H1 (cell line): ENCODE results near the gene CEP104. TPM values are rescaled to one million over a fixed set of nuclear protein-coding genes. Genes with fewer than 3 reads are reported as not detected.

Experiments used
- CTCF ChIA-PET: fragments of 300-600 bp; sonication (Branson Sonifier 250); formaldehyde crosslinking; loops from one replicate; lab custom pipeline; 2021; ENCODE audit not compliant: partially characterized antibody; lab: Charles Lee
- POLR2A ChIA-PET: fragments of 300-600 bp; sonication (Branson Sonifier 250); formaldehyde crosslinking; loops from one replicate; lab custom pipeline; 2021; ENCODE audit warnings: inconsistent platforms; ENCODE audit not compliant: partially characterized antibody; lab: Charles Lee
- DNase-seq, 2 experiments: peaks; one replicate each; pipeline versions ENCODE4 v3.0.0 to v3.0.0-alpha.2; 2010 to 2022; ENCODE audit warnings: low spot score in 2 of 2, low read depth in 1 of 2, mixed read lengths in 1 of 2
- FAIRE-seq: peaks from 2 replicates; lab custom pipeline; 2011; peaks lifted over from hg19 to GRCh38; lab: Jason Lieb, UNC
- H2AFZ ChIP-seq: 2 replicates; pipeline ENCODE4 v1.8.1; 2012; ENCODE audit warnings: low read length, inconsistent platforms
- H2AK5ac ChIP-seq: 2 replicates; pipeline ENCODE4 v1.6.1; 2013; ENCODE audit warnings: low read depth, low read length
- H2BK120ac ChIP-seq: replicated peaks from 2 replicates; pipeline ENCODE3; 2013; ENCODE audit warnings: low read depth, low read length, inconsistent platforms
- H2BK12ac ChIP-seq: 2 replicates; pipeline ENCODE4 v1.6.1; 2013; ENCODE audit warnings: low read depth, low read length
- H2BK15ac ChIP-seq: 2 replicates; pipeline ENCODE4 v1.6.1; 2013; ENCODE audit warnings: low read length
- H2BK20ac ChIP-seq: 2 replicates; pipeline ENCODE4 v1.6.1; 2013; ENCODE audit warnings: low read length
- H2BK5ac ChIP-seq: 2 replicates; pipeline ENCODE4 v1.6.1; 2013; ENCODE audit warnings: low read depth, low read length
- H3K14ac ChIP-seq: 2 replicates; pipeline ENCODE4 v1.6.1; 2013; ENCODE audit warnings: inconsistent platforms; ENCODE audit not compliant: insufficient read length
- H3K18ac ChIP-seq: 2 replicates; pipeline ENCODE4 v1.6.1; 2013; ENCODE audit warnings: low read length; ENCODE audit errors: extremely low read depth
- H3K23ac ChIP-seq: 2 replicates; pipeline ENCODE4 v1.6.1; 2013; ENCODE audit warnings: inconsistent platforms; ENCODE audit not compliant: insufficient read length
- H3K23me2 ChIP-seq: 2 replicates; pipeline ENCODE4 v1.6.1; 2013; ENCODE audit warnings: low read depth, low read length
- H3K27ac ChIP-seq: 2 replicates; pipeline ENCODE4 v1.6.1; 2011; ENCODE audit warnings: low read depth, low read length, inconsistent platforms
- H3K27me3 ChIP-seq, 4 experiments: replicated peaks in 1 of 4; 1 replicate in 1 of 4; 2 replicates in 3 of 4; pipeline versions ENCODE4 v1.6.1 to v1.8.1; 2011 to 2013; ENCODE audit warnings: low read length in 3 of 4, mild to moderate bottlenecking in 3 of 4, inconsistent platforms in 2 of 4, mixed read lengths in 2 of 4, moderate library complexity in 1 of 4; ENCODE audit not compliant: control insufficient read depth in 3 of 4, insufficient read depth in 3 of 4; ENCODE audit errors: extremely low read depth in 1 of 4
- H3K36me3 ChIP-seq, 4 experiments: 2 replicates each; pipeline versions ENCODE4 v1.6.1 to v1.8.1; 2011 to 2013; ENCODE audit warnings: mild to moderate bottlenecking in 4 of 4, low read length in 3 of 4, moderate library complexity in 2 of 4, control low read depth in 1 of 4, inconsistent platforms in 1 of 4; ENCODE audit not compliant: insufficient read depth in 4 of 4, control insufficient read depth in 2 of 4
- H3K4ac ChIP-seq: replicated peaks from 2 replicates; pipeline ENCODE3; 2013; ENCODE audit warnings: low read length, low read depth, mixed read lengths, inconsistent platforms; ENCODE audit not compliant: insufficient read length
- H3K4me1 ChIP-seq, 4 experiments: replicated peaks in 1 of 4; 1 replicate in 1 of 4; 2 replicates in 3 of 4; pipeline versions ENCODE4 v1.6.1 to v1.8.1; 2011 to 2013; ENCODE audit warnings: low read length in 3 of 4, inconsistent platforms in 2 of 4, mixed read lengths in 1 of 4; ENCODE audit not compliant: insufficient read depth in 4 of 4, control insufficient read depth in 3 of 4
- H3K4me2 ChIP-seq, 2 experiments: 2 replicates each; pipeline versions ENCODE4 v1.6.1 to v1.8.1; 2011 to 2013; ENCODE audit warnings: low read depth in 2 of 2, low read length in 2 of 2, control low read depth in 1 of 2, inconsistent platforms in 1 of 2, mild to moderate bottlenecking in 1 of 2; ENCODE audit not compliant: insufficient read depth in 1 of 2
- H3K4me3 ChIP-seq, 4 experiments: fragments of 200-600, 300-600 bp in 1 of 4; sonication (generic), shearing (Covaris generic), sonication (Bioruptor Twin) in 1 of 4; 2 replicates each; pipeline versions ENCODE4 v1.5.1 to v1.8.1; 2011 to 2016; ENCODE audit warnings: low read length in 4 of 4, low read depth in 3 of 4, control low read depth in 2 of 4, inconsistent platforms in 2 of 4, mild to moderate bottlenecking in 2 of 4, mixed read lengths in 1 of 4, moderate library complexity in 1 of 4; ENCODE audit not compliant: insufficient read depth in 2 of 4; ENCODE audit errors: extremely low read depth in 1 of 4
- H3K56ac ChIP-seq: replicated peaks from 2 replicates; pipeline ENCODE3; 2013; ENCODE audit warnings: low read depth, mild to moderate bottlenecking, mixed read lengths, low read length, inconsistent platforms; ENCODE audit not compliant: insufficient read length
- H3K79me1 ChIP-seq: 2 replicates; pipeline ENCODE4 v1.6.1; 2013; ENCODE audit warnings: low read depth, low read length, control low read depth
- H3K79me2 ChIP-seq, 2 experiments: 2 replicates each; pipeline versions ENCODE4 v1.6.1 to v1.8.1; 2012 to 2013; ENCODE audit warnings: low read length in 2 of 2, mild to moderate bottlenecking in 2 of 2, inconsistent platforms in 1 of 2; ENCODE audit not compliant: insufficient read depth in 2 of 2, control insufficient read depth in 1 of 2
- H3K9ac ChIP-seq, 4 experiments: replicated peaks in 1 of 4; 1 replicate in 1 of 4; 2 replicates in 3 of 4; pipeline versions ENCODE4 v1.6.1 to v1.8.1; 2011 to 2013; ENCODE audit warnings: low read depth in 3 of 4, low read length in 3 of 4, control low read depth in 2 of 4, mild to moderate bottlenecking in 2 of 4, moderate library complexity in 2 of 4, inconsistent platforms in 1 of 4; ENCODE audit errors: extremely low read depth in 1 of 4
- H3K9me3 ChIP-seq, 2 experiments: 2 replicates each; pipeline versions ENCODE4 v1.6.1 to v1.8.1; 2012 to 2013; ENCODE audit warnings: mild to moderate bottlenecking in 2 of 2, moderate library complexity in 2 of 2, control low read depth in 1 of 2, inconsistent platforms in 1 of 2, low read depth in 1 of 2, low read length in 1 of 2, mixed read lengths in 1 of 2; ENCODE audit not compliant: insufficient read depth in 2 of 2
- H4K20me1 ChIP-seq, 2 experiments: replicated peaks in 1 of 2; 2 replicates each; pipeline versions ENCODE3 to v1.8.1; 2011 to 2013; ENCODE audit warnings: inconsistent platforms in 2 of 2, low read length in 2 of 2, mild to moderate bottlenecking in 1 of 2; ENCODE audit not compliant: insufficient read depth in 2 of 2, control insufficient read depth in 1 of 2
- H4K5ac ChIP-seq: 2 replicates; pipeline ENCODE4 v1.6.1; 2013; ENCODE audit warnings: low read length, low read depth, mixed read lengths, inconsistent platforms; ENCODE audit not compliant: insufficient read length
- H4K8ac ChIP-seq: 2 replicates; pipeline ENCODE4 v1.8.0; 2013; ENCODE audit warnings: mild to moderate bottlenecking, moderate library complexity, low read length, inconsistent platforms; ENCODE audit not compliant: insufficient read depth; ENCODE audit errors: extremely low read depth
- H4K91ac ChIP-seq: replicated peaks from 2 replicates; pipeline ENCODE3; 2013; ENCODE audit warnings: low read length, mixed read lengths, inconsistent platforms; ENCODE audit not compliant: insufficient read length
- BCL11A ChIP-seq, 2 experiments: IDR thresholded peaks; one replicate each; pipeline ENCODE4 v1.6.1; 2011; ENCODE audit warnings: low read depth in 2 of 2, low read length in 2 of 2, mild to moderate bottlenecking in 2 of 2
- CEBPB ChIP-seq: IDR thresholded peaks from 2 replicates; pipeline ENCODE4 v1.6.1; 2012; ENCODE audit warnings: low read depth, low read length
- EZH2 ChIP-seq: fragments of 200-600 bp; sonication (generic); IDR thresholded peaks from 2 replicates; pipeline ENCODE4 v1.7.1; 2012; ENCODE audit warnings: low read depth, mild to moderate bottlenecking, moderate library complexity, low read length, inconsistent platforms; ENCODE audit not compliant: severe bottlenecking
- FOSL1 ChIP-seq: IDR thresholded peaks from 2 replicates; pipeline ENCODE4 v1.6.1; 2011; ENCODE audit warnings: mild to moderate bottlenecking, low read depth, low read length, moderate library complexity; ENCODE audit not compliant: insufficient read depth
- KDM1A ChIP-seq: fragments of 200-600, 300-600 bp; sonication (generic); IDR thresholded peaks from 2 replicates; pipeline ENCODE4 v1.7.1; 2016; ENCODE audit warnings: mild to moderate bottlenecking, low read length, borderline replicate concordance
- NANOG ChIP-seq: IDR thresholded peaks from 2 replicates; pipeline ENCODE4 v1.6.1; 2011; ENCODE audit warnings: low read length, low read depth, mild to moderate bottlenecking, inconsistent platforms; ENCODE audit not compliant: insufficient read depth, poor library complexity, severe bottlenecking
- NRF1 ChIP-seq: IDR thresholded peaks from 2 replicates; pipeline ENCODE4 v1.6.1; 2011; ENCODE audit warnings: mild to moderate bottlenecking, low read depth, low read length, improper control_type of control experiment
- RFX5 ChIP-seq: IDR thresholded peaks from 2 replicates; pipeline ENCODE4 v1.6.1; 2011; ENCODE audit warnings: low read depth, low read length, improper control_type of control experiment, borderline replicate concordance
- RNF2 ChIP-seq: fragments of 200-900, 300-1000 bp; sonication (generic); IDR thresholded peaks from 2 replicates; pipeline ENCODE4 v1.7.1; 2016; ENCODE audit warnings: borderline replicate concordance, low read depth, mild to moderate bottlenecking, antibody characterized with exemption, low read length; ENCODE audit not compliant: poor library complexity, severe bottlenecking; ENCODE audit errors: missing control alignments
- SP1 ChIP-seq: IDR thresholded peaks from 2 replicates; pipeline ENCODE4 v1.6.1; 2011; ENCODE audit warnings: low read depth, low read length
- SRF ChIP-seq: IDR thresholded peaks from 2 replicates; pipeline ENCODE4 v1.6.1; 2011; ENCODE audit warnings: mild to moderate bottlenecking, low read depth, low read length, moderate library complexity
- TAF1 ChIP-seq: IDR thresholded peaks from 2 replicates; pipeline ENCODE4 v1.6.1; 2011; ENCODE audit warnings: mild to moderate bottlenecking, low read depth, low read length
- TEAD4 ChIP-seq: IDR thresholded peaks from 2 replicates; pipeline ENCODE4 v1.6.1; 2012; ENCODE audit warnings: low read depth, low read length, inconsistent platforms, mixed read lengths
- YY1 ChIP-seq: IDR thresholded peaks from 2 replicates; pipeline ENCODE4 v1.6.1; 2011; ENCODE audit warnings: low read depth, mild to moderate bottlenecking, low read length
- WGBS, 2 experiments: shearing (Covaris generic) in 1 of 2; methylation state at CpG; one replicate each; pipeline versions ENCODE4 v1.1.6 to v1.1.7; 2013 to 2015; ENCODE audit warnings: low lambda C conversion rate in 2 of 2, mixed read lengths in 2 of 2, inconsistent platforms in 1 of 2, low coverage in 1 of 2, missing lambda C conversion rate in 1 of 2; ENCODE audit not compliant: insufficient replicate concordance in 2 of 2, insufficient coverage in 1 of 2, insufficient read length in 1 of 2; ENCODE audit errors: extremely low coverage in 1 of 2, missing lambda C conversion rate in 1 of 2; 5-methylcytosine and 5-hydroxymethylcytosine counted together
- polyA plus RNA-seq, 7 experiments: library from polyadenylated mRNA; depleted of rRNA in 3 of 7; stranded (reverse) in 5 of 7; unstranded in 2 of 7; fragments of >200 nt in 5 of 7; fragments of 200-250 nt in 2 of 7; gene quantifications; 1 replicate in 5 of 7; 2 replicates in 1 of 7; 4 replicates in 1 of 7; pipeline versions ENCODE4 v1.2.1 to v1.2.3, GENCODE V29; 2011 to 2013; ENCODE audit warnings: missing spikeins in 2 of 7, mixed read lengths in 2 of 7
- total RNA-seq: library from RNA; stranded (reverse); fragmentation: NEBNext Ultra II Directional; extraction: Animal tissue kit (Norgen Biotek cat#: 25700); gene quantifications from 2 replicates; pipeline ENCODE4 v1.2.1, GENCODE V29; 2021

Gene CEP104
- total and polyA plus RNA-seq, 2 of the 8 experiments (the other 6 are each of a cell fraction or from before 2014, with no cell fraction given) = 8.0 to 43.9 TPM

- Histone ChIP-seq H2BK15ac (no peak overlapping the region), H3K27ac (no peak overlapping the region), H3K23me2 (no peaks in the 10 kb centered on the region), H3K4me2 (no peak overlapping the region), H2BK120ac (no peak overlapping the region), H3K9me3 (no peaks in the 10 kb centered on the region), H3K79me2 (no peaks in the 10 kb centered on the region), H3K4me3 (no peak overlapping the region), H3K23ac (no peak overlapping the region), H3K79me1 (no peaks in the 10 kb centered on the region), H2AK5ac (no peak overlapping the region), H3K9ac (no peak overlapping the region), H3K18ac (no peak overlapping the region), H3K27me3 (no peaks in the 10 kb centered on the region), H4K91ac (no peak overlapping the region), H3K4ac (no peak overlapping the region), H3K56ac (no peak overlapping the region), H3K4me1 (no peaks in the 10 kb centered on the region), H3K14ac (no peak overlapping the region), H2BK12ac (no peak overlapping the region), H3K36me3 (peaks cover 0 to 19% (median 3%) of the 10 kb centered on the region in 4 experiments; a peak in 5 of 8 replicates), H2BK20ac (no peak overlapping the region), H2AFZ (no peak overlapping the region), H4K8ac (no peak overlapping the region), H4K5ac (no peak overlapping the region), H2BK5ac (no peak overlapping the region), H4K20me1 (peaks cover 1 to 7% of the 10 kb centered on the region in 2 experiments)
- WGBS, 2 experiments = 86% methylated on average over 8 of the region's 8 CpGs; no CpG with 5 or more reads in 1 of the 2 experiments
- POLR2A ChIA-PET = interaction anchor here (1.1 kb wide), 1 partner anchor 10 kb away, joined by 3 read pairs; no protein-coding TSS in a partner anchor
- DNase-seq = no peak
- CTCF ChIA-PET = interaction anchor here (0.7 to 2.6 kb wide), 8 partner anchors 11 to 203 kb away, joined by 3 to 23 read pairs (median 4); partner anchors contain the start of gene DFFB
- no peak for FAIRE-seq
- TF ChIP-seq TAF1 (no peak), SRF (no peak), NRF1 (no peak), SP1 (no peak), NANOG (no peak), TEAD4 (no peak), EZH2 (no peak), RNF2 (no peak), RFX5 (no peak), KDM1A (no peak), FOSL1 (no peak), YY1 (no peak), BCL11A (IDR thresholded peaks at IDR 0.05; ENCODE audit: low read depth in 2 of 2, low read length in 2 of 2) (no peak), CEBPB (no peak)
Observed at GRCh38 chr1:3828391-3828790, 28.6 kb downstream of the CEP104 start.
